H54 (cell line): ENCODE data around the gene PNPLA3.

Experiments used
- DNase-seq: peaks from one replicate; pipeline ENCODE4 v3.0.0; 2011; ENCODE audit warnings: low spot score, mixed read lengths; ENCODE audit not compliant: insufficient read length
- FAIRE-seq: peaks from 3 replicates; lab custom pipeline; 2011; peaks lifted over from hg19 to GRCh38; lab: Jason Lieb, UNC
- POLR2A ChIP-seq: IDR thresholded peaks from 2 replicates; pipeline ENCODE4 v1.6.1; 2011; ENCODE audit warnings: low read depth, mild to moderate bottlenecking, low read length

The PNPLA3 gene

DNA sequence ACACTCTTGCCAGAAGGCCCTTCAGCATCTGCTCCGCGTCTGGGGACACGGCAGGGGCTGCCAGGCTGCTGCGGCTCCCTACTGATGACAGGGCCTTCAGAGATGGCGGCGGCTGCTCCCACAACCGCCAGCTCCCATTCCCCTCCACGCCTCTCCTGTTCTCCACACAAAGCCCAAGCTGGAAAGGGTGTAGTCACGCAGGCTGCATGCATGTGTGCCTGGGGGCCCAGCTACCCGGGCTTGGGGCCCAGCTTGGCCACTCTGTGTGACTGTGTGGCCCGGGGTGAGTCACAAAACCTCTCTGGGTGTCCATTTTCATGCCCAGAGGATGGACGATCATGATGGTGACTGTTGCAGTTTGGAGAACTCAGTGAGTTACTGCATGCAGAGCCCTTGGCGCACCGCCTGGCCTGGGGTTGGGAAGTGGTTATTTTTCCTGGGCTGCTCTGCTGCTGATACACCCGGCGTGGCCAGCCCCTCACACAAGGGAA is 68.8 kb downstream of the PNPLA3 start:
- FAIRE-seq = peak; percentile 30
- peak; percentile 38 for DNase-seq
- no peak for TF ChIP-seq POLR2A

GRCh38 chr22:43993072-43993760 is 69.6 kb downstream of the PNPLA3 start:
- FAIRE-seq (no peak), DNase-seq (peak; percentile 17)
- no peak for TF ChIP-seq POLR2A

DNA sequence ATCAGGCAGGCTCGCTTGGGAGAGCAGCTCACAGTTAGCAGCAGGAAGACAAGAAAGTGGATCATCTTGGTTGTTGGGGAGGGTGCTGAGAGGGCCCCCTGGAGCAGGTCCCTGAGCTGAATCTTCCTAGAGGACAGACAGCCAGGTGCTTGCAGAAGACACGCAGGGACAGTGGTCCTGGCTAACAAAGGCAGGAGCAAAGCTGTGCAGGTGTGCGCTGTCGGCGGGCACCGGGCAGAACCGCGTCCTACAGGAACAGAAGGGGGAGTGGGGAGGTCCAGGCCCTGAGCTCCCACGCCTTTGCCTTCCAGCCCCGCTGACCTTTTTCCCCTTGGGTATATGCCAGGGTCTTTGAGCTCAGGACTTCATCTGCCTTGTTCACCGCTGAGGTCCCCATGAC is 70.4 kb downstream of the PNPLA3 start:
- FAIRE-seq (no peak), DNase-seq (no peak)
- TF ChIP-seq POLR2A = no peak

DNA sequence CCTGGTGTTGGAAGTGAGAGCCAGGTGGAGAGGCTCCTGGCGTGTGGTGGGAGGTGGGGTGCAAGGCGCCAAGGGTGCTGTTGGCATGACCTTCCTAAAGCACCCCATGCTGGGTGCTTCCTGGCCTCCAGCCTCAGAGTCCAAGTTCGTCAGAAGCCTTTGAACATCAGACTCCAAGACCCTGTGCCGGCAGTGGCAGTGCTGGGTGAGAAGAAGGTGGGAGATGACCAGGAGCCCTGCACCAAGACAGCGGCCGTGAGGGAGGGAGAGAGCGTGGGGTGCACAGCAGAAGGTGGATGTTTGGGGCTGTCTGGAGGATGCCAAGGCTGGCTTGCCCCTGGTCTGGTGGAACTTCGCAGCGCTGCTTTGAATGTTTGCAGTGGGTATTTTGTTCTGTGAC is 70.8 kb downstream of the PNPLA3 start:
- no peak for FAIRE-seq
- no peak for TF ChIP-seq POLR2A
- DNase-seq = no peak

DNA sequence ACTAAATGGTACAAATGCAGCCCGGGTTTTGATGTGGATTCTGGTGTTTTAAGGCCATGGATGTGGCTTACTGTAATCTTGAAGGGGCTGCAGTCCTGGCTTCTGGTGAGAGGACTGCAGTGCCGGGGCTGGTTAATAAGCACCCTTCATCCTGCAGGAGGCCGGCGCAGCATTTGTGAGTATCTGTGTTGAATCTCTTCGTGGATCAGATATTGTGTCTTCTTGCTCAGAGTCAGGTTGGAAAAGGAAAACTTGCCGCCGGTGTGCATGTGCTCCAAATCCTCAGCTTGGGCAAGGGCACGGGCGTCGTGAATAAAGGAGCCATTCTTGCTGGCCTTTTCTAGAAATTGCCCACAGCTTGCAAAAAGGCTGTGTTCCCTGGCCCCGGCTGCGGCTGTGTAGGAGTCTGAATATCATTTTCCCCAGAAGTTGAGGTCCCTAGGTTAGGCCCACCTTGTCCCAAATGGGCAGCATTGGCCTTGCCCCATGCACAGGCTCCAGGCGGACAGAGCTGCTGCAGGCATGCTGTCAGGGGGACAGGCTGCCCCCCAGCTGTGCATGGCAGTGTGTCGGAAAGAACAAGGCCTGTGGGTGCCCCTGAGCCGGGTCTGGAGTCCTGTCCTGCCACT is 71.6 kb downstream of the PNPLA3 start:
- no peak for DNase-seq
- FAIRE-seq = no peak
- no peak for TF ChIP-seq POLR2A

GRCh38 chr22:43995798-43996169 is 72.2 kb downstream of the PNPLA3 start:
- DNase-seq = no peak
- FAIRE-seq = no peak
- TF ChIP-seq POLR2A = no peak

DNA sequence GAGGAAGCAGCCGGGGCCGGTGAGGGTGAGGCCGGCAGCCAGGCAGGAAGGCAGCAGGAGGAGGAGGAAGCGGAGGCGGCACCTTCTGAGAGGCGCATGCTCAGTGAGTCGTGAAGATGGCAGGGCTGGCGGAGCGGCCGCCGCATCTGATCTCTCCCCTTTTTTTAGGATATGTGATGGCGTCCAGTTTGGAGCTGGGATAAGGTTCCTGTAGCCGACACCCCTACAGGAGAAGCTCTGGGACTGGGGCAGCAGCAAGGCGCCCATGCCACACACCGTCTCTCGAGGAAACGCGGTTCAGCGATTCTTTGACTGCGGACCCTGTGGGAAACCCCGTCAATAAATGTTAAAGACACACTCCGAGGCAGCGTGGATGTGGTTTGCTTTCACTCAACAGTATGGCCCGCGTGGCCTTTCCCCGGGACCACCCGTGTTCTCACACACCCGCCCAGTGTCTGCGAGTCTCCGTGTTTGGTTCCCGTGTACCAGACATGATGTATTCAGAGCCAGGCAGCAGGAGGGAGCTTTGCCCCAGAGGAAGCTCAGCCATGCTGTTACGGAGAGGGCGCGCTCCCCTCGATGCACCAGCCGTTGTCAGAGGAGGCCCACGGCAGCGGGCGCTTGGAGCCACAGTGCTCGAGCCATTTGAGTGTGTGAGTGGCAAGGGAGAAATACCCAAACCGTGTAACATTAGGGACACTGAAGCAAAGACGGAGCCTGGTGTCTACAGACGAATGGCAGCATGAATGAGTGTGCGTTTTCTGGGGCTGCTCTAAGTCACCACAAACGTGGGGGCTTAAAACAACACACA is 72.8 kb downstream of the PNPLA3 start:
- DNase-seq = no peak
- no peak for TF ChIP-seq POLR2A
- no peak for FAIRE-seq

DNA sequence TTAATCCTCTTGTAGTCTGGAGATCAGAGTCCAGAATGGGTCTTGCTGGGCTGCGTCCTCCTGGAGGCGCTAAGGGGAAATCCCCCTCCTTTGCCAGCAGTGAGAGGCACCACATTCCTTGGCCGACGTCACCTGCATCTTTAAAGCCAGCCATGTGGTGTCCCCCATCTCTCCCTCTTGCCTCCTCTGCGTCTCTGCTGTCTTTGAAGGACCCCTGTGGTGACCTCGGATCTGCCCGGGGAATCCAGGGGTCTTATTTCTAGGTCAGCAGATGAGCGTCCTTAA is 73.3 kb downstream of the PNPLA3 start:
- FAIRE-seq (no peak), DNase-seq (no peak)
- TF ChIP-seq POLR2A = no peak
